ENCODE results near the gene MUC4. TPM values are rescaled to one million over a fixed set of nuclear protein-coding genes. Genes with fewer than 3 reads are reported as not detected.

Gene MUC4
- total and polyA plus RNA-seq, 2 of the 4 experiments (the other 2 are of a cell fraction): not detected

DNA sequence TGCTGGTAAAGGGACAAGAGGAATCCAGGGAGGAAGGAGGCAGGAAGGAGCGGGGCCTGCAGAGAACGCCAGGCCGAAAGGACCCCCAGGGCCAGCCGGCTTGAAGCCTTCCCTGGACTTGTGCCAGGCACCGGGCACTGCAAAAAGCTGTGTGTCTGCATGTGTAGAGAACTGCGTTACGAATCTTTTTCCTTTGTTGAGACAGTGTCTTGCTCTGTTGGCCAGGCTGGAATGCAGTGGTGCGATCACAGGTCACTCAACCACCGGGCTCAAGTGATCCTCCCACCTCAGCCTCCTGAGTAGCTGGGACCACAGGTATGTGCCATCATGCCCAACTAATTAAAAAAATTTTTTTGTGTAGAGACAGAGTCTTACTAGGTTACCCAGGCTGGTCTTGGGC is 17.0 kb upstream of the MUC4 start:
- no peaks in the 10 kb centered on the region for H3K4me1 ChIP-seq (ENCODE audit: control insufficient read depth, insufficient read depth, low read length)
- H3K56ac ChIP-seq (ENCODE audit: extremely low read depth, insufficient read depth, low read length): no peak overlapping the region
- H3K4ac ChIP-seq (ENCODE audit: low read depth, low read length): no peak overlapping the region
- no peak overlapping the region for H2AK9ac ChIP-seq (replicated peaks; ENCODE audit: low read depth, low read length, poor library complexity)
- ATAC-seq (ENCODE audit: low read depth) (no peak), DNase-seq (no peak)
- ChIA-PET POLR2A (ENCODE audit: unreplicated experiment) (no interaction called here), CTCF (no interaction called here)
- H4K5ac ChIP-seq (ENCODE audit: low read depth, low read length): no peak overlapping the region
- dilution Hi-C loops (cut with HindIII; ENCODE audit: low sequenced_read_pairs, unreplicated experiment): no loop called here
- no peak overlapping the region for H3K27ac ChIP-seq (ENCODE audit: insufficient read depth, low read length)
- H2AFZ ChIP-seq (replicated peaks; ENCODE audit: low read length, poor library complexity): no peak overlapping the region
- no peak overlapping the region for H3K9ac ChIP-seq (ENCODE audit: low read depth, low read length)
- no peak overlapping the region for H2BK15ac ChIP-seq (ENCODE audit: low read depth, low read length)
- H2BK120ac ChIP-seq (ENCODE audit: low read depth, low read length): no peak overlapping the region
- H3K9me3 ChIP-seq (ENCODE audit: control insufficient read depth, insufficient read depth, low read length): no peaks in the 10 kb centered on the region
- no TSS peak for BruUV-seq (replicated peaks)
- H3K18ac ChIP-seq (ENCODE audit: low read depth, low read length): no peak overlapping the region
- in situ Hi-C loops (cut with MboI; ENCODE audit: low sequenced_read_pairs): no loop called here
- no peak overlapping the region for H2BK5ac ChIP-seq (ENCODE audit: low read depth, low read length, poor library complexity, severe bottlenecking)
- no peaks in the 10 kb centered on the region for H3K79me1 ChIP-seq (ENCODE audit: low read depth in 1 of 2, low read length in 2 of 2)
- no peak overlapping the region for H3K4me2 ChIP-seq (ENCODE audit: low read depth, low read length)
- no peak overlapping the region for H3K4me3 ChIP-seq (ENCODE audit: insufficient read depth, low read depth, low read length)
- no peak overlapping the region for H2AK5ac ChIP-seq (ENCODE audit: low read depth, low read length)
- no peaks in the 10 kb centered on the region for H3K9me1 ChIP-seq (ENCODE audit: insufficient read depth, low read length)
- no peaks in the 10 kb centered on the region for H3K36me3 ChIP-seq (ENCODE audit: control insufficient read depth, insufficient read depth, low read length)
- H4K91ac ChIP-seq (ENCODE audit: insufficient read depth, low read depth, low read length): no peak overlapping the region
- H4K8ac ChIP-seq (ENCODE audit: low read depth in 2 of 2, low read length in 2 of 2): no peak overlapping the region
- no peak overlapping the region for H2BK20ac ChIP-seq (ENCODE audit: low read depth, low read length)
- H3K27me3 ChIP-seq (ENCODE audit: control insufficient read depth, insufficient read depth, low read length): peaks cover 27% of the 10 kb centered on the region
- intact Hi-C loops (cut with micrococcal nuclease): no loop called here
- no CpG with 5 or more reads among the region's 9 CpGs for WGBS, 2 experiments (ENCODE audit: extremely low coverage in 2 of 2, insufficient read length in 1 of 2)
- H3K14ac ChIP-seq (replicated peaks; ENCODE audit: low read depth, low read length): no peak overlapping the region
- TF ChIP-seq NFE2L2 (IDR thresholded peaks at IDR 0.05; ENCODE audit: low read depth, low read length) (no peak), RFX5 (IDR thresholded peaks at IDR 0.05; ENCODE audit: low read depth, low read length) (no peak), POLR2A (IDR thresholded peaks at IDR 0.05; ENCODE audit: low read depth, low read length) (no peak), MXI1 (IDR thresholded peaks at IDR 0.05; ENCODE audit: borderline replicate concordance, low read depth, low read length) (no peak), FOS (IDR thresholded peaks at IDR 0.05; ENCODE audit: low read depth, low read length) (no peak), SMC3 (IDR thresholded peaks at IDR 0.05; ENCODE audit: low read depth, low read length) (no peak), RCOR1 (IDR thresholded peaks at IDR 0.05; ENCODE audit: insufficient replicate concordance, low read length) (no peak), MAFK (IDR thresholded peaks at IDR 0.05; ENCODE audit: low read depth, low read length) (no peak), RAD21 (IDR thresholded peaks at IDR 0.05; ENCODE audit: low read length) (no peak), MAZ (IDR thresholded peaks at IDR 0.05; ENCODE audit: borderline replicate concordance, low read depth, low read length) (no peak), CEBPB (IDR thresholded peaks at IDR 0.05; ENCODE audit: low read depth, low read length) (no peak), BHLHE40 (IDR thresholded peaks at IDR 0.05; ENCODE audit: low read depth, low read length) (no peak), CHD1 (IDR thresholded peaks at IDR 0.05; ENCODE audit: low read depth, low read length) (no peak)
- TF ChIP-seq, protein P1, sequence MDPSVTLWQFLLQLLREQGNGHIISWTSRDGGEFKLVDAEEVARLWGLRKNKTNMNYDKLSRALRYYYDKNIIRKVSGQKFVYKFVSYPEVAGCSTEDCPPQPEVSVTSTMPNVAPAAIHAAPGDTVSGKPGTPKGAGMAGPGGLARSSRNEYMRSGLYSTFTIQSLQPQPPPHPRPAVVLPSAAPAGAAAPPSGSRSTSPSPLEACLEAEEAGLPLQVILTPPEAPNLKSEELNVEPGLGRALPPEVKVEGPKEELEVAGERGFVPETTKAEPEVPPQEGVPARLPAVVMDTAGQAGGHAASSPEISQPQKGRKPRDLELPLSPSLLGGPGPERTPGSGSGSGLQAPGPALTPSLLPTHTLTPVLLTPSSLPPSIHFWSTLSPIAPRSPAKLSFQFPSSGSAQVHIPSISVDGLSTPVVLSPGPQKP (IDR thresholded peaks at IDR 0.05; ENCODE audit: borderline replicate concordance, low read depth, low read length): no peak
- TF ChIP-seq, protein P2, sequence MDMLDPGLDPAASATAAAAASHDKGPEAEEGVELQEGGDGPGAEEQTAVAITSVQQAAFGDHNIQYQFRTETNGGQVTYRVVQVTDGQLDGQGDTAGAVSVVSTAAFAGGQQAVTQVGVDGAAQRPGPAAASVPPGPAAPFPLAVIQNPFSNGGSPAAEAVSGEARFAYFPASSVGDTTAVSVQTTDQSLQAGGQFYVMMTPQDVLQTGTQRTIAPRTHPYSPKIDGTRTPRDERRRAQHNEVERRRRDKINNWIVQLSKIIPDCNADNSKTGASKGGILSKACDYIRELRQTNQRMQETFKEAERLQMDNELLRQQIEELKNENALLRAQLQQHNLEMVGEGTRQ (IDR thresholded peaks at IDR 0.05; ENCODE audit: low read depth, low read length): no peak
- TF ChIP-seq, protein P3, sequence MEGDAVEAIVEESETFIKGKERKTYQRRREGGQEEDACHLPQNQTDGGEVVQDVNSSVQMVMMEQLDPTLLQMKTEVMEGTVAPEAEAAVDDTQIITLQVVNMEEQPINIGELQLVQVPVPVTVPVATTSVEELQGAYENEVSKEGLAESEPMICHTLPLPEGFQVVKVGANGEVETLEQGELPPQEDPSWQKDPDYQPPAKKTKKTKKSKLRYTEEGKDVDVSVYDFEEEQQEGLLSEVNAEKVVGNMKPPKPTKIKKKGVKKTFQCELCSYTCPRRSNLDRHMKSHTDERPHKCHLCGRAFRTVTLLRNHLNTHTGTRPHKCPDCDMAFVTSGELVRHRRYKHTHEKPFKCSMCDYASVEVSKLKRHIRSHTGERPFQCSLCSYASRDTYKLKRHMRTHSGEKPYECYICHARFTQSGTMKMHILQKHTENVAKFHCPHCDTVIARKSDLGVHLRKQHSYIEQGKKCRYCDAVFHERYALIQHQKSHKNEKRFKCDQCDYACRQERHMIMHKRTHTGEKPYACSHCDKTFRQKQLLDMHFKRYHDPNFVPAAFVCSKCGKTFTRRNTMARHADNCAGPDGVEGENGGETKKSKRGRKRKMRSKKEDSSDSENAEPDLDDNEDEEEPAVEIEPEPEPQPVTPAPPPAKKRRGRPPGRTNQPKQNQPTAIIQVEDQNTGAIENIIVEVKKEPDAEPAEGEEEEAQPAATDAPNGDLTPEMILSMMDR (conservative IDR thresholded peaks at IDR 0.05; ENCODE audit: low read depth, low read length): no peak
- H4K20me1 ChIP-seq (ENCODE audit: insufficient read depth, low read length): no peaks in the 10 kb centered on the region
- H3K23ac ChIP-seq (ENCODE audit: low read depth, low read length): no peak overlapping the region

All from IMR-90 (cell line).